ENCODE results near the gene SAMD1.

- TF ChIP-seq CTCF (IDR thresholded peaks at IDR 0.05) (peak; percentile 6; the same call in 1 of the 2 replicates), ZFX (IDR thresholded peaks at IDR 0.05; ENCODE audit: borderline replicate concordance) (no peak)
Measured at GRCh38 chr19:14097532-14098151, 7.1 kb upstream of the SAMD1 start.
